ENCODE measurements around the gene LIPC.

The LIPC gene

DNA sequence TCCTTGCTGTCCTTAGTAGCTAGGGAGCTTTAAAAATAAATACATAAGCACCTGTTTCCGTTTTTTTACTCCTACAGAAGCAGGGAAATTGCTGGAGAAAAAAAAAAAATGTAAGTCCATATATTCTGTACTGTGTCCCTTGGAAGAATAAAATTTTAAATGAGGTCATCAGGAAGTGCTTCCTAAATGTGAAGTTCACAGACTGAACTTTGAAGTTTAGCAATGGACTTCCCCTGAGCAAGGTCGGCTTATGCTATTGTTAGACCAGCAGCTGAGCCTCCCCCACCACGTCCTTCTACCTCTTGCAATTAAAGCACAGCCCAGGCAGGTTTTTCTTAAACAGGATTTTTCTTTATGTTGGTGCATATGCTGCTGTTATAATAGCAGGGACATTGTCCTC lies 26.3 kb downstream of the LIPC start:
- no peak for DNase-seq (ENCODE audit: low read depth in 2 of 2)

DNA sequence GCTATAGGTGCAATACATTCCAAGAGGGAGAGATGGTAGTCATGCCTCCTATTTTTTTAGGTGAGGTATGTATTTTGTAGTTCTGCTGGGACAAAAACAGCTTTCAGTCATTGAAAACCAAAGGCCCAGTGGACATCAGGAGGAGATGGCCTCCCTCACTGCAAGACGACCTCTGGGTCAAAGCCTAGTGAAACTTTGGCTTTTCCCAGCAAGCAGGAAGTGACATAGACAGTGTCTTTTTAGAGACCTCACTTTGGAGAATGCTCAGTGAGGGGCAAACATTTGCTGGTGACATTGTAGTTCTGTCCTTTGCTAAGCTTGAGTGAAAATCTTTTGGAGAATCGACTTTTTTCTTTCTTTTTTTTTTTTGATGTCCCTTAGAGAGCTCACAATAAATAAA lies 27.3 kb downstream of the LIPC start:
- DNase-seq (ENCODE audit: low read depth in 2 of 2), result no peak

DNA sequence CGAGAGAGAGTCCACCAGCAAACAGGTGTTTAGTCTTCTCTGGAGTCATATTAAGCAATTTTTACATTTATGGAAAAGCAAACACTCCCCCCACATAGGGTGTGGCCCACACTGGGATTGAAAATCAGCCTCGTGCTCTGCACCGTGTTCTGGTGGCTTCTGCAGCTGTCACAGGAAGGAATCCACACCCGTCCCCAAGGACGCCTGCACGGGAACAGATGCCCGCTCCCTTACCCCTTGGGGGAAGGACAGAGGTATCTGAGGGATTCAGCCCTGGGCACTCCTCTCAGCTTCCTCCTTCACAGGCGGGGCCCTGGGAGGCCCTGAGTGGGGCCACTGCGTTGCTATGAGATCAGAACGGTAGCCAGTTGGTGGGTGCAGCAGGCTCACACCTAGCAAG lies 27.8 kb downstream of the LIPC start:
- DNase-seq (ENCODE audit: low read depth in 2 of 2), result no peak

DNA sequence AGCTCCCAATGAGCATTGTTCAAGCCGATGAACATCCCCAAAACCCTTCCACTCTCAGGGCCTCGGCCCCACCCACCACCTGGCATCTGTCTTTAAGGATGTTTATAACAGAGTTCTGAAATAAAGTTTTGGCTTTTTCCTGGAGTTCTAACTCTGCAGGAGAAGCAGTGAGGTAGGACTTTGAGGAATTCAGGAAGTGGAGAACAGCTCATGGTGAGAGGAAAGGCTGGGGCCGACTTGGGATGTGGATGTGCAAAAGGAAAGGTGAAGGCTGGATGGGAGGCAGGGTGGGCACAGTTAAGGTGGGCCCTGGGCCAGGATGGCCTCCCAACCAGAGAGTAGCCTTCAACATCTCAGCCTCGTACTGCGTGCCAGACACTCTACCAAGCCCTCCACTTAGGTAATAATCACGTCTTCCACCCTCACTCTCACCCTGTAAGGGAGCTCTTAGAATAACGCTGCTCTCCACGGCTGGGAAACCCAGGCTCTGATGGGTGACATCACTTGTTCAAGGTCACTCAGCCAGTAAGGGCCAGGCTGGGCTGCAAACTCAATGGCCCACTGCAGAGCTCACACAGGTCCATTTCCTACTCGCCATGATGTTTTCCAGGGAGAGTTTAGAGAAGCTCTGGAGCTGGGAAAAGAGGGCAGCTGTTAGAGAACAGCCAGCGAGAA lies 28.5 kb downstream of the LIPC start:
- no peak for DNase-seq (ENCODE audit: low read depth in 2 of 2)

DNA sequence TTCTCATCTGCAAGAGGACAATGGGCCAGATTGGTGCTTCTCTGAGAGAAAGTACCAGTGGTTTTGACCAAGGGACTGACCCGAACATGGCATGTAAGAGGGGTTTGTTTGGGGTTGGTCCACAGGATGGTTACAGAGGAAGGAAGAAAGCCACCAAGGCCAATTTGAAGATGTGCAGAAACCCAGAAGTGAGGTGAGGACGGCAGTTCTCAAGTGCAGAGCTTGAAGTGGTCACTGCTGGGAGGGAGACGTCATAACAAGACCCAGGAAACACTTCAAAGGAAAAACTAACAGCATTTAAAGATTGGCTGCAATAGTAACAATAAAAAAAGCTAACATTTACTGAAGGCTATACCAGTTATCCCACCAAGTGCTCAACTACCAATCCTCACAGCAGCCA lies 29.1 kb downstream of the LIPC start:
- no peak for DNase-seq (ENCODE audit: low read depth in 2 of 2)

DNA sequence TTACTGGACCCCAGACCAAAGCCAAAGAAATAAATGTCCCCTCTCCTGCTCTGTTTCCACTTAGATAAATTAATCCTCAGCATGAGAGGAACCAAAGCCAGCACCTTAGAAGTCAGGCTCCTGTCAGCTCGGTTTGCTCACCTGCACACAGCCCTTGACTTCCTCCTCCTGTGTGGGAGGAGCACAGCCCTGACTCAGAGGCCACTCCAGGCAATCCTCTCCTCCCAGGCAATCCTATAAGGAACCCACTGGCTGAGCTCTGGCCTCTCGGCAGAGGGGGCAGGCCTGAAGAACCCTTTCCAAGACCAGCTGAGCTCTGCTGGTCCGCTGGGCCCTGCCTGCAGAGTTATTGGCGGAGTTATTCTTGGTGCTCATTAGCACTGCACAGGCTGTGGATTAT lies 30.8 kb downstream of the LIPC start:
- DNase-seq (ENCODE audit: low read depth in 2 of 2), result no peak

DNA sequence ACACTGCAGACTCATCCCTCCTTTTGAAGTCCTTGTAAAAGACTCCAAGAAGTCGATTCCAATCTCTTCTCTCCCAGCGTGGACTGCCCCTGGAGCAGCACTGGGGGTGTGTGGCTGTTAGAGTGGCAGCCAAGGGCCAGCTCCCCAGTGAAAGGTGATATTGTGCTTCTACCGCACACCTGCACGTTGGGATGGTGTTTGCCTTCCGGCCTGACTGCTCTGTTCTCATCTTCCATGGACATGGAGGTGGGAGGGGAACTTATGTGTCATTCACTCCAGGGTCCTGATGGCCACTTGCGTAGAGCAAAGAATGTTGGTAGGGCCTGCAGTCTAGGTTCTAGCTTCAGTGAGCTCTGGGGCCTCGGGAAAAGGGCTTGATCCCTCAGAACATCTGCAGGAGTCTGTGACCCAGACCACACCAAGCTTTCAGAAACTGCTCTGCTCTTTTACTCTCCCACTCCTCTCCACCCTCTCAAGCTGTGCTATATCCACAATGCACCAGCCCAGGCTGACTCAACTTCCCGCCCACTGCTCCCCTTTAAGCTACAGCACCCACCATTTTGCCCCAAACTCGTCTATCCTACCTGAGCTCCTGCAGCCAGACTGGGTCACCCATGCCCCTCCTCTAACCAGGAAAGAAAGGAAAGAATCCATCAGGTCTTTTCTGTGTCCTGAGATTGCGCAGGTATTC lies 31.3 kb downstream of the LIPC start:
- no peak for DNase-seq (ENCODE audit: low read depth in 2 of 2)

DNA sequence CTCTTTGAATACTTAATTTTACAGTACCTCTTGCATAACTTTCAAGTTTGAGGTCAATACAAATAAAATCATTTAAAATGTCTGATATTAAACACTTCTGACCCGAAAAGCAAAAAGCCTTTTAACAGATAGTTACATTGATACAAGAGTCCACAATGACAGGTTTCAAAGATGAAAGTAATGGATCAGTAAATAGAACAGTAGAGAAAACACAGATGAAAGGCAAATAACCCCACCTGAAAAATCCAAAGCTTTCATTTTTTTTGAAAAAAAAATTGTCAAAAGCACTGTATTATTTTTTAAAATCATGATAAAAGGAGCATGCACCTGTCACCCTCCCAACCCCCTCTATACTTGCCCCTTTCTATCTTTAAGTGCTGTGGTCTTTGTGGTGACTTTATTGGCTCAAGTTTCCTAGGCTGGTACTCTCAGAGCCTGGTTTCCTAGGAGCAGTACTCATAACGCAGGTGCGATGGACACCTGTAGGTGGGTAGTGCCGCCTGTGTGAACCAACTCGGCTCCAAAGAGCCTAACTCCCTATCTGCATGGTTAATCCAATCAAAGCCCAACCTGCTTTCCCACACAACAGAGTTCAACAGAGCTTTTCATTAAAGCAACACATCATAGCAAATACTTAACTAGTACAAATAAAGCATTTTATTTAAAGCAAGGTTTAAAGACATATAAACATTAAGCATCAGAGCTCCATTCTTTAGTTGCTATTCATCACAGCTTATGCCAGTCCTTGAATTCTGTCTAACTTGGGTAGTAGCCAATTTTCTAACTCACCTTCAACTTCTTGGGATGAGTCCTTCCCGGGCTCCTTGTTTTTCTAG lies 32.2 kb downstream of the LIPC start:
- DNase-seq (ENCODE audit: low read depth in 2 of 2), result no peak

DNA sequence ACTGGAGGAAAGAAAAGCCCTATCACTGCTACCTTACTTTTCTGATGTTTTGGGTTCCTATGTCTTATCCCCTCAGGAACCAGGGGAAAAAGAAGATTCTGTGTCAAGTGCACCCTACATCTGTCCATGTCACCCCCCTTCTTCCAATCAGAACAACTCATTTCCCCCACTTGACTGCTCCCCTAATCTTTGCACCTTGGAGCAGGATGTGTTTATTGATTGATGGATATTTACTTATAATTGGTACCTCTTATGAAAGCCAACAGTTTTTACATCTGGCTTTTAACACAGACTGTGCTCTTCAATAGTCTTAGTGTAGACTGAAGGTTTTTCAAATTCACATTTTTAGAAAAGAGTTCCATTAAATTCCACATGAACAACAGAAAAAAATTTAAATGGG lies 33.3 kb downstream of the LIPC start:
- no peak for DNase-seq (ENCODE audit: low read depth in 2 of 2)

DNA sequence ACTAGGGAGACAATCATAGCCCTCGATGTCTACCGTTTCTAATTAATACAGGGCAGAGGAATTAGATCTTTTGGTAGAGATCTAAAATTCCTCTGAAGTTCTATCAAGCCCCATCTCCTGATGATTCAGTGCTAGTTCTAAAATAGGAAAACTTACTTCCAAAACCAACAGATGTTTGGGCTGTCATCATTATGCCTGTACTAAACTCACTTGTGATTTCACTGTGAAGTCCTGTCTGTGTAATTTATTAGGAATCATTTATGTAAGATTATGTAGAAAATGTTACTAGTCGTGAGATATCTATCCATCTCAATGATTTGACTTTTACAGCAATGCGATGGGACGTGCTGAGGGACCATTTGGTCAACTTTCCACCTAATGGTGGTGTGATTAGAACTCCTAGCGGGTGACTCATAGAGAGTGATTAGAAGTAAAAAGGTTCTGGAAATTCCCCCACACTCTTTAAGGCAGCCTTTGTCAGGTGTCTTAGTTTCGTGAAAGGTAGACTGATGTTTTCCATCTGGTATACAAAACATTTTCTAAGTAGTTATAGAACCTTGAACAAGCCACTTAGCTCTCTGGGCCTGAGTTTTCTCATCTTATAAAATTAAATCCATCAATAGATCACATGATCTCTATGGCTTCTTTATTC lies 34.2 kb downstream of the LIPC start:
- DNase-seq (ENCODE audit: low read depth in 2 of 2), result no peak

DNA sequence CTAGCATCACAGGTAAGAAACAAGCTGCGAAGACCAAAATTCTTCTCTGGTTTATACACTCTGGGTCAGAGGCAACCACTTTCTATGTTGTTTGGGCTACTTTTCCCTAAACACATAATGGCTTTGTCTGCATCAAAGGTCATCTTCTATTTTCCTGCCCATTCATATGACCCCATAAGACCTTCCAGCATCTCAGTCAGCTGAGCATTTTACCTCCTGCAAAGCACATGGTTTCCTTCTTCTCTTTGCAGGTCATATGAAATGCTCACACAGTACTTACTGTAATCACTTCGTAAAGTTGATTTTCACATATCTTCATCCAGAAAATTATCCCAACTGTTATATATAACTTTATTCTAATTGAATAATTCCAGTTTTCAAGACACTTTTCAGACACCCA lies 34.8 kb downstream of the LIPC start:
- DNase-seq (ENCODE audit: low read depth in 2 of 2), result no peak

DNA sequence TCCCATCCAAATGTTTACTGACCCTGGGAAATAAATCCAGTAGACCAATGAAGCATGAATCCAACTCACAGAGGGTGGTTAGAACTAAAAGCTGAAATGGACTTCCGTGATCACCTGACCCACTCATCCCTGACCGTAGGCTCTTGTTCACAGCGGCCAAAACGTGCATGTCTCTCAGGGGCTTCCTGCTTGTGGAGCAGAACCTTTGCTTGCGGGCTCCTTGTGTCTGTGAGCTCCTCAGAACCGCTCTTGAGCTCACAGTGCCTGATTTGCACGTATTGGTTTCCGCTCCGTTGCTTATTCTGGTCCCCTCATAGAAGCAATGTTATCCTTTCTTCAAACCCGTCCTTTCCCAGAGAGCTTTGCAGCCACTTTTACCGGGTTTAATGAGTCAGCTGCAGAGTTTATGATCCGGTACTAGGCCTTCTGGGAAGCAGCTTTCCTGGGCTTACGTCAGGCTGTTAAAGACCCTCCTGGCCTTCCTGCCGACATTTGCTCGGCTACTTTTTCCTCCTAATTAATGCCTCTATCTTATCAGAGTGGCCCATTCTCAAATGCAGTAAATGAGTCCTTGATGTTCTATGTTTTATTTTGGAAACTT lies 35.4 kb downstream of the LIPC start:
- no peak for DNase-seq (ENCODE audit: low read depth in 2 of 2)

DNA sequence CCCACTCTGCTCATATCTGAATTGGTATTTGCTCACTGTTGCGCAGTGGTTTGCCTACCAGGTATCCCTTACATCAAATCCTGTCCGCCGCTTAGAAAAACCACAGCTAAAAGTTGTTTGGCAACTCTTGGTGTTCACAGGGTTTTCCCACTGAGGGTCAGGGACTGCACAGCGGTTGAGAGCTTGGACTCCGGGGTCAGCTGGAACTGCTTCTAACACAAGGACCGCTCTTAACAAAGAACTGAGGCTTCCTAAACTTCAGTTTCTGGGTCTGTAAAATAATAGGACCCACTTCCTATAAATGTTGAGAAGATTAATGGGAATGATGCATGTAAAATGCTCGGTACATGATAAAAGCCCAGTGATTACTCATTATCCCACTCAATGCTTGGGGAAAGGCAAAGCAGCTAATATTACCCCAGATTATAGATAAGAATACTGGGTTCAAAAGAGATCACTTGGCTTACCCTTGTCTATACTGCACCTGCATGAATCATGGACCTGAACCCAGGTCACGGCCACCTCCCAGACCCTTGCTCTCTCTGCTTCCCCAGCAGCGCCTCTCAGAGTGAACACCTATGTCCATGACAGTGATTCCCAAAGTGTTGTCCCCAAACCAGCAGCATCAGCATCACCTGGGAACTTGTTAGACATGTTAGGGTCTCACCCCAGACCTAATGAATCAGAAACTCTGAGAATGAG lies 36.1 kb downstream of the LIPC start:
- no peak for DNase-seq (ENCODE audit: low read depth in 2 of 2)

DNA sequence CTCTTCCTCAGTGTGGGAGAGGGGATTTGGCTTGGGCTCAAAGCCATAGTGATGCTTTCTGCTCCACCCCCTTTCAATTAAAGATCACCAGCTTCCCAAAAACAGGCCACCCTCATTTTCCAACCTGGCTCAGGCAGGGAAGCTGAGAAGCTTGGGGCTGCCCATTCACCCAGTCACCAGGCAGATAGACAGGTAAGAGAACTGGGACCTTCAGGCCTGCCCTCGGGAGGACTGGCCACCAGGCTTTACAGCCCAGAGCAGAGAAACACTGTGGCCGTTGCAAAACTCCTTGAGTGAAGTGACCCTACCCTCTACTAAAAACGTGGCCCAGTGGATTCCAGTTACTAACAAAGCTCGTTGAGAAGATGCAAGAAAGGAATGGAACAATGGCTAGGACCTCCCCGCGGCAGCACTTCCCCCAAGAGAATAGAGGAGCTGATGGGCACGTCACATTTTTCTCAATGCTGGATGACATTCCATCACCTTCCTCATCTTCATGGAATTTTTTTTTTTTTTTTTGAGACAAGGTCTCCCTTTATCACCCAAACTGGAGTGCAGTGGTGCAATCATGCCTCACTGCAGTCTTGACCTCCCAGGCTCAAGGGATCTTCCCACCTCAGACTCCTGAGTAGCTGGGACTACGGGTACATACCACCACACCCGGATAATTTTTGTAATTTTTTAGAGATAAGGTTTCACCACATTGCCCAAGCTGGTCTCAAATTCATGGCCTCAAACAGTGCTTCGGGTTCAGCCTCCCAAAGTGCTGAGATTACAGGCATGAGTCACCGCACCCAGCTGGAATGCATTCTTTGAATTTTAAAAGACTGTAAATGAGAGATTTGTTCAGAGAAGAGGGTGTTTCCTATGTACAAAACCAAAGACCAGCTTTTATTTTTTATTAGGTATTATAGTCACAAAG lies 37.9 kb downstream of the LIPC start:
- no peak for DNase-seq (ENCODE audit: low read depth in 2 of 2)

DNA sequence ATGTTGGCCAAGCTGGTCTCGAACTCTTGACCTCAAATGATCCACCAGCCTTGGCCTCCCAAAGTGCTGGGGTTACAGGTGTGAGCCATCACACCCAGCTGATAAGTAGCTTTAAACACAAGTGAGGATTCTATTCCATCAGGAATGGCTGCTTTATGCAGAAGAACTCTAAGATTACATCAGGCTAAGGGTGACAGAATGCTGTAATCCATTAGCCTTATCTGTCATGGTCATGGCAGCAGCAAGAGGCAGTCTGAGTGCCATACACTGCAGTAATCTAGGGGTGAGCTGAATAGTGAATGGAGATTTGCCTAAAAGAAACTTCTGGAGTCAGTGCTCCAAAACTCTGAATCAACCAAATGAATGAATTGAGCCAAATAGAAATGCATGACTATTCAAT lies 39.6 kb downstream of the LIPC start:
- DNase-seq (ENCODE audit: low read depth in 2 of 2), result no peak

DNA sequence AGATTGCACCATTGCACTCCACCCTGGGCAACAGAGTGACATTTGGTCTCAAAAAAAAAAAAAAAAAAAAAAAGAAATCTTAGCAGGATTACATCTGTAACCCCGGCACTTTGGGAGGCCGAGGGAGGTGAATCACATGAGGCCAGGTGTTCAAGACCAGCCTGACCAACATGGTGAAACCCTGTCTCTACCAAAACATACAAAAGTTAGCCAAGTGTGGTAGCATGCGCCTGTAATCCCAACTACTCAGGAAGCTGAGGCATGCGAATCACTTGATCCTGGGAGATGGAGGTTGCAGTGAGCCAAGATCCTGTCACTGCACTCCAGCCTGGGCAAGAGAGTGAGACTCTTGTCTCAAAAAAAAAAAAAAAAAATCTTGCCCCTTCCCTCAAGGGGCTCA lies 40.4 kb downstream of the LIPC start:
- DNase-seq (ENCODE audit: low read depth in 2 of 2), result no peak

DNA sequence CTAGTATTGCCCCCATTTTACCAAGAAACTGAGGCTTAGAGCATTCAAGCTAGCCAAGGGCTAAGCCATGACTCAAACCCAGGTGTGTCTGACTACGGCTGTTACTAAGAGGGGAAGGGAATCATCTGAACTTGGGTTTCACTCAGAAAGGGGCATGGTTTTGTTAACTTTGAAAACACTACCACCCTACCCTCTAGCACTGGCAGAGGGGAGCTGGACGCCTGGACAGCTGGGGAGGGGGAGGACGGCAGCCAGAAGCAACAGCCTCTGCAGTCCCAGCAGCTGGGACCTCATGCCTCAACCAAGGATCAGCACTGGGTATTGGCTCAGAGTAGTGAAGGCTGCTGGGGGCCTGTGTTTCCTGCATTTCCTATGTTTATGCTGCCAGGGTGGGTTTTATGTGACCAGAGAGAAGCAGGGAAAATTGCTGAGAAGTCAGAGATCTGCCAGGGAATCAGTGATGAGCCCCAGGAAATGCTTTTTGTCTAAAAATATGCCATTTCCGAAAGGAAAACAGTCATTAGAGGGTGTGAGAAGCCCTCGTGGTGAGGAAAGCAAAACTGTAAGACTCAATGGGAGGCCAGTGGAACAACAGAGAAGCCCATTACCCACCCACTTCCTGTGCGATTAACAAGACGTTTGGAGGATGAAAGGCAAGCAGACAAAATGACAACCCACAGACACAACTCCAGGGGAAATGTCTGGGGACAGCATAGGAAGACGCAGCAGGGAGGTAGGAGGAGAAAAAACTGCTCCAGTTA lies 41.2 kb downstream of the LIPC start:
- DNase-seq (ENCODE audit: low read depth in 2 of 2), result no peak

DNA sequence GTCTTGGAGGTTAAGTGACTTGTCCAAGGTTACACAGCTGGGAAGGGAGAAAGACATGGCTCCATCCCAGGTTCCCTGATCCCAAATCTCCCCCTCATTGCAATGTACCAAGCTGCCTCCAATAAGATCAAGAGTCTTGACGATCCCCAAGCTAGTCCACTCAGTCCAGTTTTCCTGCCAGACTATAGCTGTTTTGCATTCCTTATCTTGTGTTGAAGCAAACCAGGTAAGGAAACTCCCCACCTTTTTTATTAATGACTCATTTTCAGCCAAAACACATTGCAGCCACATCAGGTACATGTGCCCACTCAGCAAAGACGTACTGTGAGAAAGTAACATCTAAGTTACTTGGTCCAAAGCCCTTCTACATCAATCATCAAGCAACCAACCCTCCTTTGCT lies 41.9 kb downstream of the LIPC start:
- DNase-seq (ENCODE audit: low read depth in 2 of 2), result no peak

DNA sequence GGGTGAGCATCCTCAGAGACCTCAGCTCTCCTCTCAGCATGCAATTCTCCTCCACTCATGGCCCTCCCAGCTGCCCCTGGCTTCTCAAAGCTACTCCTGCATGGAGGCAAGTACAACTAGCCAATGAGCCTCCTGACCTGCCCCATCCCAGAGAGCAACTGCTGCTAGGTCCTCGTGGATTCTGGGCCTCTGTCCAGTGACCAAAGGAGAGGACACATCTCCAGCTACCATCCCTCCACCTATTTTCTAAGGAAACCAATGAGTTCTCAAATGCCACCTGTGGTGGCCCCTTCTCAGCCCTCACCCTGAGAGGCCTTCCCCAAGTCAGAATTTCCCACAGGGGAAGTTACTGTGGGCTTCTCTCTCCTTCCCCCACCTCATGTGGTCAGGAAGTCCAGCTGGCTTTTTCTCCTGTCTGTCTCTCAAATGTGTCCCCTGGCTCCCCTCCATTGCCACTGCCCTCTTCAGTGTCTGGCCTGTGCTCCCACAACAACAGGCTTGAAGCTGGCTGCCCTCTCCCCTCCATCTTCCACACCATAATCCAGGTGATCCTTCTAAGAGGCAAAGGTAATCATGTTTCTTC lies 43.0 kb downstream of the LIPC start:
- no peak for DNase-seq (ENCODE audit: low read depth in 2 of 2)

All from stimulated activated CD8-positive, alpha-beta memory T cell treated with anti-CD3 and anti-CD28 coated beads, Interleukin-2, amount 100 ng/mL, for 48 hours (primary cell).